ENCODE measurements around the gene ZFP3. TPM values are rescaled to one million over a fixed set of nuclear protein-coding genes. Genes with fewer than 3 reads are reported as not detected.
"Not testable (repeated sequence)": the region's sequence is repeated elsewhere in the genome, so short reads cannot be mapped to it uniquely, and the experiment has no call there.

The ZFP3 gene
- total RNA-seq, 2 donors from 2014 or later = 2.5 to 3.6 TPM

DNA sequence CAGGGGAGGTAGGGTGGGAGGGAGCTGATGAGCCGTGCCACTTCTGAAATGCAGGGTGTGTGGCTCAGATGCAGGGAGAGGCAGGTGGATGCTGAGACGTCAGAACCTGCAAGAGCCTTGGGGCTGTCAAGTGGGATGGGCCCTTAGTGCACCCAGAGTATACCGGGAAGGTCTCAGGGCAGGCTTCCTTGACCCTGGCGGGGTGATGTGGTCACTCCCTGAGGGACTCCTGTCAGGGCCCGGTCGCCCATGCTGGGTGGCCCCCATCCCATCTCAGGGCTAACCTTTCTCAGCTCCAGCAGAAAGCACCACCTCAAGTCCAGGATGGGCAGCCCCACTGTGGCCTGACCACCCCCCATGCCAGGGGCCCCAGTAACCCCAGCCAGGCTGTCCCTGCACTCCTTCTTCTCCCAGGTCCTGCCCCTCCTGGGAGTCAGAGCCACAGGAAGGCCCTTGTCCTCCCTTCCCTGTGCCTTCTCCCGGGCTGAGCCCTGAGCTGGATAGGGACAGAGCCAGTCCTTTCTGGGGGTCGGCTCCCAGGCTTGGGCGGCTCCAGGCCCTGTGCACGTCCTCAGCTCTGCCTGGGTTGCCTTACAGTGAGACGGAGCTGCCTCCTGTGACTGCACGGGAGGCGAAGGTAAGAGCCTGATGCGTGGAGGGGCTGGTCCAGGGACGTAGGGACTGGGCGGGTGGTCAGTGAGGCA is 53.7 kb downstream of the ZFP3 start:
- not testable (repeated sequence) for H3K9me3 ChIP-seq (ENCODE audit: control insufficient read depth, low read length, poor library complexity, severe bottlenecking); H3K27ac Mint-ChIP-seq; H3K36me3 Mint-ChIP-seq (ENCODE audit: low read depth); DNase-seq; H3K4me3 Mint-ChIP-seq; ATAC-seq; H3K4me1 Mint-ChIP-seq
- peaks cover 18% of the 10 kb centered on the region for H3K27me3 Mint-ChIP-seq

DNA sequence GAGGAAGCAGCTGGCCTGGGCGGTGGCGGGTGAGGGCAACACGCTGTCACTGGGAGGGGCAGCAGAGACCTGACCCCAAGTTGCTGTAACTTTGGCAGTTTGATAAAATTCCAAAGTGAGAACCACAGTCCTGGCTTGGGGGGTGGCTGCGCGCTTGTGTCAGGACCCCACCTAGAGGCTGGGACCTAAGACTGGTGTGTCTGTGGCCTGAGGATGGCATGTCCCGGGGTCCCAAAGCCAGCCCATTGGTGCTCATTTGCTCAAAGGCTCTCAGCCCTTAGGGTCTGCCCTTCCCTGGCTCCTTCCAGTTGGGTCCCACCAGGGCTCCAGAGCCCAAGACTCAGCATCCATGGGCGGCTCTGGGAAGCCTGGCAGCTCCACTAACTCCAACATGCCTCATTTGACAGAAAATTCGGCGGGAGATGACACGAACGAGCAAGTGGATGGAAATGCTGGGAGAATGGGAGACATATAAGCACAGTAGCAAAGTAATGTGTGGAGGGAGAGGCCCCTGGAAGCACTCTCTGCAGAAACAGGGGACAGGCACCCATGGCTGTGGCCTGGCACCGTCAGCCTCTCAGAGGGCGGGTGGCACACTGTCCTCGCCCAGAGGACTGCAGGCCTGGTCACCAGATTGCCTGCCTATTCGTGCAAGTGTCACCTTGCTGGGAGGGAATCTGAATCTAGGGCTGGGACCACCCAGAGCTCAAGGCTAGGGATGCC is 54.4 kb downstream of the ZFP3 start:
- peaks cover 10% of the 10 kb centered on the region for H3K27me3 Mint-ChIP-seq
- not testable (repeated sequence) for H3K36me3 Mint-ChIP-seq (ENCODE audit: low read depth); H3K4me3 Mint-ChIP-seq; H3K4me1 Mint-ChIP-seq; ATAC-seq; H3K9me3 ChIP-seq (ENCODE audit: control insufficient read depth, low read length, poor library complexity, severe bottlenecking); DNase-seq; H3K27ac Mint-ChIP-seq

DNA sequence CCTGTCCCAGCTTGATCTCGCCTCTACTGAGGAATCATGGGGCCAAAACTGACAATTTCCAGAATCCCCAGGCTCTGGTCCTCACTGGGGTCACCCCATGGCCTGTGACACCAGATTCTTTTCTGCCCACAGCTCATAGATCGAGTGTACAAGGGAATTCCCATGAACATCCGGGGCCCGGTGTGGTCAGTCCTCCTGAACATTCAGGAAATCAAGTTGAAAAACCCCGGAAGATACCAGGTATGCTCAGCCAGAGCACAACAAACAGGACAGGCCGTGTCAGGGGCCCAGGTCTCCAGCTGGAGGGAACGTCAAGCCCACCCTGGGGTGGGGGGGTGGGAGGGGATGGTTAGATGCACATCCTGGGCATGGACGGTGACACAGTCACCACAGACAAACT is 55.0 kb downstream of the ZFP3 start:
- H3K27me3 Mint-ChIP-seq = peaks cover 10% of the 10 kb centered on the region
- no peak overlapping the region for H3K4me3 Mint-ChIP-seq
- no peak overlapping the region for H3K27ac Mint-ChIP-seq
- no peak for DNase-seq
- H3K4me1 Mint-ChIP-seq = peaks cover 4% of the 10 kb centered on the region
- H3K9me3 ChIP-seq (ENCODE audit: control insufficient read depth, low read length, poor library complexity, severe bottlenecking) = no peaks in the 10 kb centered on the region
- H3K36me3 Mint-ChIP-seq (ENCODE audit: low read depth) = no peaks in the 10 kb centered on the region
- no peak for ATAC-seq

DNA sequence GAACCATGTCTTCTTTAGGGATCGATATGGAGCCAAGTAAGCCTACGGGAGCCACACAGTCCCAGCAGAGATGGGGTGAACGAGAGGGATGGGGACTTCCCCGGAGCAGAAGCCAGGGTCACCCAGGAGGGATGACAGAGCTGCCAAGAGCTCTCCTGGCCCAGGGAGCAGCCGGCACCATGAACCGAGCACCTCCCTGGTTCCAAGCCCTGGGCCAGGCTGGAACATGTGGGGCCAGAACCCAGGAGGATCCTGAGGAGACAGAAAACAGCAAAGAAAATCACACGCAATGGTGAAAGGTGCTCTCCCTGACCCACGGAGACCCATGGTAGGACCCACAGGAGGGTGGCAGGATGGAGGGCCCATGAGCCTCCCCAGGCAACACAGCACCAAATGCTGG is 55.7 kb downstream of the ZFP3 start:
- H3K27ac Mint-ChIP-seq; H3K9me3 ChIP-seq (ENCODE audit: control insufficient read depth, low read length, poor library complexity, severe bottlenecking); H3K36me3 Mint-ChIP-seq (ENCODE audit: low read depth); H3K4me1 Mint-ChIP-seq; H3K4me3 Mint-ChIP-seq; ATAC-seq; DNase-seq: not testable (repeated sequence)
- peaks cover 10% of the 10 kb centered on the region for H3K27me3 Mint-ChIP-seq

DNA sequence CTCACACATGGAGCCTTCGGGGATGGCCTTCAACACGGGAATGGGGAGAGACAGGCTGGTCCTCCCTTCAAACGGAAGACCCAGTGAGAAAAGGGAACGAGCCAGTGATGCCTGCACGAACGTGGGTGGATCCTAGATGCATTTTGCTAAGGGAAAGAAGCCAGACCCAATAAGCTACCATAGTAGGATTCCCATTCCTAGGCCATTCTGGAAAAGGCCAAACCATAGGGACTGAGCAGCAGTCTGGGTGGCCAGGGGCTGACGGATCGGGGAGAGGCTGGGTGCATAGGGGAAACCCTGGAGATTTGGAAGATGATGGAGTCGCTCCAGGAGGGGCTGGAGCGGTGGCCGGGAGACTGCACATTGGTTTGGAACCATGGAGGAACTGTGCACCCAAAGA is 56.3 kb downstream of the ZFP3 start:
- DNase-seq, ATAC-seq, H3K4me1 Mint-ChIP-seq: not testable (repeated sequence)

DNA sequence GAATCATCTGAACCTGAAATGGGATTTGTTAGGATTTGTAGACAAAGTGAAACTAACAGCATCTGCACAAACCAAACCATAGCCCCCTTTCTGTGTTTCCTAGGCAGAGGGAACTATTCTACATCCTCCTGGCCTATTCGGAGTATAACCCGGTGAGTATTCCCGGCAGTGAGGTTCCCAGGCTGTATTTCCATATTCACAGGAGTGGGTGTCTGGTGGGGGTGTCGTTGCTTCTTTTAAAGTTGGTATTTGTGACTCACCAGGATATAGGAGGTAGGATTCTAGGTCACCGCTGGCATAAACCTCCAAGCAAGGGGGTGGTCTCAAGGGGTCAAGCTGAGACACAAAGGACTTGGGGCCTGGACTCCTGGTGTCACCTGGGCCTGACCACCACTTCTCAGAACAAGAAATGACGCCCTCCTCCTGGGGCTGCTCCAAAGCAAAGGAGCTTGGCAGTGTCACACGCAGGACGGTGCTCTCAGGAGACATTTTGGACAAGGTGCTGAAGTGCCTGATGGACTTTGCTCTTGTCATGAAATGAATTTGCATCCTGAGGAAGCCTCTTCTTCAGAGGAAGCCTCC is 57.0 kb downstream of the ZFP3 start:
- not testable (repeated sequence) for H3K4me3 Mint-ChIP-seq; H3K27ac Mint-ChIP-seq; ATAC-seq; H3K9me3 ChIP-seq (ENCODE audit: control insufficient read depth, low read length, poor library complexity, severe bottlenecking); H3K4me1 Mint-ChIP-seq; DNase-seq; H3K36me3 Mint-ChIP-seq (ENCODE audit: low read depth)
- H3K27me3 Mint-ChIP-seq = peaks cover 10% of the 10 kb centered on the region

More for the DNA sequence above, 56.3 kb downstream of the ZFP3 start:
- H3K9me3 ChIP-seq (ENCODE audit: control insufficient read depth, low read length, poor library complexity, severe bottlenecking); H3K36me3 Mint-ChIP-seq (ENCODE audit: low read depth); H3K27ac Mint-ChIP-seq; H3K4me3 Mint-ChIP-seq: not testable (repeated sequence)
- peaks cover 10% of the 10 kb centered on the region for H3K27me3 Mint-ChIP-seq

DNA sequence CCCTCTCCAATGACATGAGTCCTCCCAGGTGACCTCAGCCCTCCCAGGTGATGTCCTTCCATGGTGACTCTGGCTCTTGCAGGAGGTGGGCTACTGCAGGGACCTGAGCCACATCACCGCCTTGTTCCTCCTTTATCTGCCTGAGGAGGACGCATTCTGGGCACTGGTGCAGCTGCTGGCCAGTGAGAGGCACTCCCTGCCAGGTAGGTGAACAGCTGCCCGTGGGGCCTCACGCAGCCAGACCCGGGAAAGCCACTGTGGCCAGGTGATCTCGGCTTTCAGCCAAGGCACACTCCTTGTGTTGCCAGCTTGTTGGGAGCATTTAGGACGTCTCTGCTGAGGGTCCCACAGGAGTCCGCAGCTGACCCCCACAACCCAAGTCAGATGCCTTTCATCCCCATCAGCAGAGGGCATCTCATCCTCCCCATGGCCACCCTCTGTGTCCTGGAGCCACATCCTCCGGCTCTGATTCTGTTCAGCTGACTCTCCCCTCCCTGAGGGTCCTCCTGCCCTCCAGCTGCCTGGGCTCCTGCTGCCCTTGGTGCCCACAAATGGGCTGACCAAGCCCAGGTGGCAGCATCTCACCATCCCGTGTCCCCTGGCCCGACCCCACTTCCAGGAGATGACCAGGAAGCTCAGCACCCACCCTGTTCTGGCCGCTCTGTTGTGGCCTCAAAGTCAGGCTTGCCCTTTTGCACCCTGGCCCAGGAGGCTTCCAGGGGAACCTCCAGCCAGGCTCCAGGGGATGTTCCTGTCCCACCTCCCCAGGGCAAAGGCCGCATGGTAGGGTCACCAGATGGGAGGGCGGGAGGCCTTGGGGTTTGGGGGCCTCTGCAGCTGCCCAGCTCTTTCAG is 57.7 kb downstream of the ZFP3 start:
- DNase-seq (no peak), ATAC-seq (no peak)
- peaks cover 10% of the 10 kb centered on the region for H3K27me3 Mint-ChIP-seq
- H3K4me1 Mint-ChIP-seq = peaks cover 4% of the 10 kb centered on the region
- no peaks in the 10 kb centered on the region for H3K36me3 Mint-ChIP-seq (ENCODE audit: low read depth)
- H3K9me3 ChIP-seq (ENCODE audit: control insufficient read depth, low read length, poor library complexity, severe bottlenecking) = no peaks in the 10 kb centered on the region
- H3K27ac Mint-ChIP-seq = no peak overlapping the region
- H3K4me3 Mint-ChIP-seq = no peak overlapping the region

DNA sequence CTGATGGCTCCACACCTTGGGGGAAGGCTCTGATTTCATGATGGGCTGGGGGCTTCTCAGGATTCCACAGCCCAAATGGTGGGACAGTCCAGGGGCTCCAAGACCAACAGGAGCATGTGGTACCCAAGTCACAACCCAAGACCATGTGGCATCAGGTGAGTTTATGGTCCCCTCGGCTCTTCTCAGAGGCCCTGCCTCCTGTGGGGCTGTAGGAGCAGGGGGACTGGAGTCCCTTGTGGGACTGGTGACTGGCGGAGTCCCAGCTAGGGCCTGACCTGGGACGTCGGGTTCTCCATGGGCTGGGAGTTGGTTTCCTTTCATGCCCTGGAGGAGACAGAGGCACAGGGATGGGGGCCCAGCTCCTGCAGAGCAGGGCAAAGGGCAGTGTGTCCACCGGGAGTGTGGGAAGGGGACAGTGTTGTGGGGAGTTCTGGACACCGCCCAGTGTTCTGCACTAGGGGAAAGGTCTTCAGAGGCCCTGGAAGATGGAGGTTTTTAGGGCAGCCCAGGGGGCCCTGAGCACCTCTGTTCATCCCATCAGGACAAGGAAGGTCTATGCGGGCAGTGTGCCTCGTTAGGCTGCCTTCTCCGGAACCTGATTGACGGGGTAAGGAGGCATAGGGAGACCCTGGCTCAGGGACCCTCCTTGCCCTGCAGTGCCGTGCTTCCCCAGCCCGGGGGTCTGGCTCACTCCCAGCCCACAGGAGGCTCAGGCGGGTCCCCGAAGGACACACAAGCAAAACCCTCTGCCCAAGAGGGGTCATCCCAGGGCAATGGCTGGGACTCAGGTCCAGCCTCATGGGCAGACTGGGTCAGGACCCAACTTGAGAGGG is 58.5 kb downstream of the ZFP3 start:
- H3K27ac Mint-ChIP-seq; H3K4me3 Mint-ChIP-seq; DNase-seq; H3K36me3 Mint-ChIP-seq (ENCODE audit: low read depth); ATAC-seq; H3K9me3 ChIP-seq (ENCODE audit: control insufficient read depth, low read length, poor library complexity, severe bottlenecking); H3K4me1 Mint-ChIP-seq: not testable (repeated sequence)
- peaks cover 10% of the 10 kb centered on the region for H3K27me3 Mint-ChIP-seq

DNA sequence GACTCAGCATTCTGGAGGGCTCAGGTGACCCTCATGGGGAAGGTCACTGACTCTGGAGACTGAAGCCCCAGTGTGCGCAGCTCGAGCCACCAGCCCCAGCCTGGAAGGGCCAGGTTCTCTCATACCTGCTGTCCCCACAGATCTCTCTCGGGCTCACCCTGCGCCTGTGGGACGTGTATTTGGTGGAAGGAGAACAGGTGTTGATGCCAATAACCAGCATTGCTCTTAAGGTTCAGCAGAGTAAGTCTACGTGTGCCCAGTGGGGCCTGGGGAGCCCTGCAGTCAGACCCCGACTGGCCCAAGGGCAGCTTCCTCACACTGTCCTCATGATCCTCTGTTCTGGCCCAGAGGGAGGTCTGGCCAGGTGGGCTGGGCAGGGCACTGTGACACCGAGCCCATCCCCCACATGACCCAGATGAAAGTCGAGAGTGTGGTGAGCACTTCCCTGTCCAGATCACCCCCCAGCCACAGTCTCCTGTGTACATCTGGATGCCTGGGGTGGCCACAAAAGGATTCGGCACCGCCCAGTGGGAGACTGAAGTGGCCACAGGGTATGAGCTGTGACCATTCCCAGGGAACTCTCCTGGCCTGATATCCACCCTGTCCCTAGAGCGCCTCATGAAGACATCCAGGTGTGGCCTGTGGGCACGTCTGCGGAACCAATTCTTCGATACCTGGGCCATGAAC is 59.4 kb downstream of the ZFP3 start:
- H3K27ac Mint-ChIP-seq; H3K4me3 Mint-ChIP-seq; H3K36me3 Mint-ChIP-seq (ENCODE audit: low read depth); DNase-seq; H3K9me3 ChIP-seq (ENCODE audit: control insufficient read depth, low read length, poor library complexity, severe bottlenecking); H3K4me1 Mint-ChIP-seq; ATAC-seq: not testable (repeated sequence)
- peaks cover 10% of the 10 kb centered on the region for H3K27me3 Mint-ChIP-seq

DNA sequence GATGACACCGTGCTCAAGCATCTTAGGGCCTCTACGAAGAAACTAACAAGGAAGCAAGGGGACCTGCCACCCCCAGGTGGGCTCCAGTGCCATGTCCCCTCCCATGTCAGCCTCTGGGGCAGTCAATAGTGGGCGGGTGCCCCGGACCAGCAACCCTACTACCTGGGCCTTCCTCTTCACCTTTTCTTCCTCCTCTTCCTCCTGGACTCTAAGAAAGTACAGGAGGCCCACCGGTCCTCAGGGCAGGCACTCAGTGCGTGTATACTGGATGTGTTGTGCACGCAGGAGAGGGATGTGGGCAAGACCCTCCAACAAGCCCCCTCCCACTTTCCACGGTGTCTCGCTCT is 59.9 kb downstream of the ZFP3 start:
- not testable (repeated sequence) for ATAC-seq, H3K27ac Mint-ChIP-seq, H3K4me1 Mint-ChIP-seq

DNA sequence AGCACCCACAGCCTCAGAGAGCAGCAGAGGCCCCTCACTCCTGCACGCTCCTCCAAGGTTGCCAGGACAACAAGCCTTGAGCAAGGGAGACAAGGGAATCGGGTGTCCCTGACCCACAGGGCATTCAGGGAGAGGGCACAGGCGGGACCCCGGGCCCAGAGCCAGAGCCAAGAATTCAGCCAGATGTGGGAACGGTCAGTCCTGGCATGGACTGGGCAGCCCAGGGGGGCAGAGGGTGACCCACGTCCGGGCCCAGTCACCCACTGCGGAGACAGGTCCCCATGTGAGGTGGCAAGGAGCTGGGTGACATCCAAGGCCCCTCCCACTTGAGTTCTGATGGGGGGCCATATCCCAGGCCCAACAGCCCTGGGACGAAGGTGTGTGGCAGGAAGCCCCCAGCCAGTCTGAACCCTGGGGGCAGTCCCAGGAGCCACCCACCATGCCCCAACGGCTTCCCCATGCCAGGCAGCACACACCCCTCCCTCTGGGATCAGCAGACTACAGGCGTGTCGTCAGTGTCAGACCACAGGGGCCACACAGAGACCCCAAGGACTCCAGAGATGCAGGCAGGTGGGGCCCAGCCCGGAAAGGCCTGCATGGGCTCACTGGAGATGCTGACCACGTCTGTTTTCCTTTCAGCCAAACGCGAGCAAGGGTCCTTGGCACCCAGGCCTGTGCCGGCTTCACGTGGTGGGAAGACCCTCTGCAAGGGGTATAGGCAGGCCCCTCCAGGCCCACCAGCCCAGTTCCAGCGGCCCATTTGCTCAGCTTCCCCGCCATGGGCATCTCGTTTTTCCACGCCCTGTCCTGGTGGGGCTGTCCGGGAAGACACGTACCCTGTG is 60.6 kb downstream of the ZFP3 start:
- Mint-ChIP-seq H3K4me1 (peaks cover 2% of the 10 kb centered on the region), H3K4me3 (no peak overlapping the region), H3K27me3 (peaks cover 8% of the 10 kb centered on the region), H3K27ac (no peak overlapping the region), H3K36me3 (ENCODE audit: low read depth) (no peaks in the 10 kb centered on the region)
- H3K9me3 ChIP-seq (ENCODE audit: control insufficient read depth, low read length, poor library complexity, severe bottlenecking) = no peaks in the 10 kb centered on the region
- DNase-seq (no peak), ATAC-seq (no peak)

More for the DNA sequence above, 59.9 kb downstream of the ZFP3 start:
- not testable (repeated sequence) for H3K9me3 ChIP-seq (ENCODE audit: control insufficient read depth, low read length, poor library complexity, severe bottlenecking); H3K36me3 Mint-ChIP-seq (ENCODE audit: low read depth); DNase-seq; H3K4me3 Mint-ChIP-seq
- peaks cover 10% of the 10 kb centered on the region for H3K27me3 Mint-ChIP-seq

Data from T-helper 17 cell (primary cell).